CD8-positive, alpha-beta memory T cell (primary cell): ENCODE results near the gene MMEL1. TPM values are rescaled to one million over a fixed set of nuclear protein-coding genes. Genes with fewer than 3 reads are reported as not detected.
"Not testable (repeated sequence)": the region's sequence is repeated elsewhere in the genome, so short reads cannot be mapped to it uniquely, and the experiment has no call there.

Source experiments
- CTCF ChIA-PET: fragments of 350-600 bp; sonication (Branson Sonifier 250); formaldehyde crosslinking; loops from one replicate; lab custom pipeline; 2021; ENCODE audit warnings: antibody characterized with exemption; lab: Charles Lee
- POLR2A ChIA-PET: fragments of 350-600 bp; sonication (Branson Sonifier 250); formaldehyde crosslinking; loops from one replicate; lab custom pipeline; 2021; ENCODE audit warnings: antibody characterized with exemption; lab: Charles Lee
- DNase-seq, 5 donors: peaks; one replicate each; pipeline versions ENCODE4 v3.0.0 to v3.0.0-alpha.2; 2020 to 2022; ENCODE audit warnings: mixed read lengths in 1 of 5
- H3K27ac ChIP-seq: one replicate; pipeline ENCODE4 v1.7.0; 2013; ENCODE audit warnings: low read depth, mild to moderate bottlenecking, low read length, moderate library complexity
- H3K27me3 ChIP-seq: 2 replicates; pipeline ENCODE4 v1.7.0; 2013; ENCODE audit warnings: low read length, mild to moderate bottlenecking; ENCODE audit not compliant: insufficient read depth, poor library complexity, severe bottlenecking
- H3K36me3 ChIP-seq: 2 replicates; pipeline ENCODE4 v1.7.0; 2013; ENCODE audit warnings: mild to moderate bottlenecking, low read length, moderate library complexity; ENCODE audit not compliant: insufficient read depth
- H3K4me1 ChIP-seq: 2 replicates; pipeline ENCODE4 v1.7.0; 2013; ENCODE audit warnings: mild to moderate bottlenecking, low read length, moderate library complexity; ENCODE audit not compliant: insufficient read depth
- H3K4me3 ChIP-seq: 2 replicates; pipeline ENCODE4 v1.7.0; 2013; ENCODE audit warnings: mild to moderate bottlenecking, low read length
- H3K9me3 ChIP-seq: 2 replicates; pipeline ENCODE4 v1.7.0; 2013; ENCODE audit warnings: mild to moderate bottlenecking, low read length
- H3K27ac Mint-ChIP-seq, 8 donors: one replicate each; pipeline ENCODE4 v1.8.0; 2020 to 2021; ENCODE audit warnings: mixed read lengths in 8 of 8, mild to moderate bottlenecking in 6 of 8, inconsistent platforms in 3 of 8, moderate library complexity in 3 of 8
- H3K27me3 Mint-ChIP-seq, 2 donors: one replicate each; pipeline ENCODE4 v1.8.0; 2020 to 2021; ENCODE audit warnings: mixed read lengths in 2 of 2, mild to moderate bottlenecking in 1 of 2, moderate library complexity in 1 of 2
- H3K36me3 Mint-ChIP-seq, 3 donors: one replicate each; pipeline ENCODE4 v1.8.0; 2020 to 2021; ENCODE audit warnings: mixed read lengths in 3 of 3, inconsistent platforms in 1 of 3, mild to moderate bottlenecking in 1 of 3
- H3K4me1 Mint-ChIP-seq, 3 donors: one replicate each; pipeline ENCODE4 v1.8.0; 2020 to 2021; ENCODE audit warnings: mixed read lengths in 3 of 3, inconsistent platforms in 1 of 3, mild to moderate bottlenecking in 1 of 3
- H3K4me3 Mint-ChIP-seq, 7 donors: one replicate each; pipeline ENCODE4 v1.8.0; 2020 to 2021; ENCODE audit warnings: mixed read lengths in 7 of 7, mild to moderate bottlenecking in 6 of 7, moderate library complexity in 4 of 7, inconsistent platforms in 2 of 7
- H3K9me3 Mint-ChIP-seq, 5 donors: one replicate each; pipeline ENCODE4 v1.8.0; 2020 to 2022; ENCODE audit warnings: mixed read lengths in 5 of 5, mild to moderate bottlenecking in 3 of 5, moderate library complexity in 2 of 5, inconsistent platforms in 1 of 5
- polyA plus RNA-seq: library from polyadenylated mRNA; unstranded; fragments of 300-500 nt; fragmentation: Illumina TruSeq; gene quantifications from one replicate; pipeline ENCODE4 v1.2.3, GENCODE V29; 2021
- total RNA-seq, 2 experiments: library from RNA; stranded (reverse); gene quantifications; one replicate each; pipeline ENCODE4 v1.2.3, GENCODE V29; 2021

The MMEL1 gene
- total and polyA plus RNA-seq, 3 experiments from 2014 or later = 0.44 to 6.8 TPM; not detected in 1

DNA sequence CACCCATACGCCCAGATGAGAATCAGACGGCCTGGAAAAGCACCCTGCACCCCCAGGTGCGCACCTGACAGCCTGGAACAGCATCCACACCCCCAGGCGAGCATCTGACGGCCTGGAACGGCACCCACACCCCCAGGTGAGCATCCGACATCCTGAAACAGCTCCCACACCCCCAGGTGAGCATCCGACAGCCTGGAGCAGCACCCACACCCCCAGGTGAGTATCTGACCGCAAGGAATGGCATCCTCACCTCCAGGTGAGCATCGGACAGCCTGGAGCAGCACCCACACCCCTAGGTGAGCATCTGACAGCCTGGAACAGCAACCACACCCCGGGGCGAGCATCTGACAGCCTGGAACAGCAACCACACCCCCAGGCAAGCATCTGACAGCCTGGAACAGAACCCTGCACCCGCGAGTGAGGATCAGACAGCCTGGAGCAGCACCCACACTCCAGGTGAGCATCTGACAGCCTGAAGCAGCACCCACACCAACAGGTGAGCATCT, 21.7 kb upstream of the MMEL1 start:
- H3K27me3 ChIP-seq = peaks cover 48% of the 10 kb centered on the region
- H3K36me3 ChIP-seq, H3K27ac ChIP-seq, H3K4me3 ChIP-seq, H3K4me1 Mint-ChIP-seq, H3K4me3 Mint-ChIP-seq, H3K9me3 ChIP-seq, CTCF ChIA-PET, POLR2A ChIA-PET, H3K9me3 Mint-ChIP-seq, H3K4me1 ChIP-seq, H3K36me3 Mint-ChIP-seq: not testable (repeated sequence)
- peaks cover 37 to 48% of the 10 kb centered on the region in 2 donors for H3K27me3 Mint-ChIP-seq
- peak overlapping the region in 5 of 8 donors; percentile 15 to 50 (median 28) for H3K27ac Mint-ChIP-seq
- DNase-seq = peak in 1 of 5 donors; percentile 67

DNA sequence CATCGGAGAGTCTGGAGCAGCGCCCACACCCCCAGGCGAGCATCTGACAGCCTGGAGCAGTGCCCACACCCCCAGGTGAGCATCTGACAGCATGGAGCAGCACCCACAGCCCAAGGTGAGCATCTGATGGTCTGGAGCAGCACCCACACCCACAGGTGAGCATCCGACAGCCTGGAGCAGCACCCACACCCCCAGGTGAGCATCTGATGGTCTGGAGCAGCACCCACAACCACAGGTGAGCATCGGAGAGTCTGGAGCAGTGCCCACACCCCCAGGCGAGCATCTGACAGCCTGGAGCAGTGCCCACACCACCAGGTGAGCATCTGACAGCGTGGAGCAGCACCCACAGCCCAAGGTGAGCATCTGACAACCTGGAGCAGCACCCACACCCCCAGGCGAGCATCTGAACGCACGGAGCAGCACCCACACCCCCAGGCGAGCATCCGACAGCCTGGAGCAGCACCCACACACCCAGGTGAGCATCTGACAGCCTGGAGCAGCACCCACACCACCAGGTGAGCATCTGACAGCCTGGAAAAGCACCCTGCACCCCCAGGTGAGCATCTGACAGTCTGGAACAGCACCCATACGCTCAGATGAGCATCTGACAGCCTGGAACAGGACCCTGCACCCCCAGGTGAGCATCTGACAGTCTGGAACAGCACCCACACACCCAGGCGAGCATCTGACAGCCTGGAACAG, 21.1 kb upstream of the MMEL1 start:
- peaks cover 37 to 48% of the 10 kb centered on the region in 2 donors for H3K27me3 Mint-ChIP-seq
- H3K4me3 ChIP-seq, H3K36me3 Mint-ChIP-seq, H3K9me3 Mint-ChIP-seq, H3K27ac ChIP-seq, H3K9me3 ChIP-seq, H3K4me1 Mint-ChIP-seq, CTCF ChIA-PET, H3K4me3 Mint-ChIP-seq, H3K4me1 ChIP-seq, H3K36me3 ChIP-seq, POLR2A ChIA-PET: not testable (repeated sequence)
- H3K27ac Mint-ChIP-seq = peak overlapping the region in 2 of 8 donors; percentile 6 to 15
- H3K27me3 ChIP-seq = peaks cover 48% of the 10 kb centered on the region
- peak in 2 of 5 donors; percentile 35 to 76 for DNase-seq

DNA sequence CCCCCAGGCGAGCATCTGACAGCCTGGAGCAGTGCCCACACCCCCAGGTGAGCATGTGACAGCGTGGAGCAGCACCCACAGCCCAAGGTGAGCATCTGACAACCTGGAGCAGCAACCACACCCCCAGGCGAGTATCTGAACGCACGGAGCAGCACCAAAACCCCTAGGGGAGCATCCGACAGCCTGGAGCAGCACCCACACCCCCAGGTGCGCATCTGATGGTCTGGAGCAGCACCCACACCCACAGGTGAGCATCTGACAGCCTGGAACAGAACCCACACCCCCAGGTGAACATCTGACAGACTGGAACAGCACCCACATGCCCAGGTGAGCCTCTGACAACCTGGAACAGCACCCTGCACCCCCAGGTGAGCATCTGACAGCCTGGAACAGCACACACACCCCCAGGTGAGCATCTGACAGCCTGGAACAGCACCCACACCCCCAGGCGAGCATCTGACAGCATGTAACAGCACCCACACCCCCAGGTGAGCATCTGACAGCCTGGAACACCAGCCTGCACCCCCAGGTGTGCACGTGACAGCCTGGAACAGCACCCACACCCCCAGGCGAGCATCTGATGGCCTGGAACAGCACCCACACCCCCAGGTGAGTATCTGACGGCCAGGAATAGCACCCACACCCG, 20.2 kb upstream of the MMEL1 start:
- POLR2A ChIA-PET, H3K4me3 ChIP-seq, H3K27ac ChIP-seq, H3K36me3 ChIP-seq, H3K4me1 ChIP-seq, H3K9me3 Mint-ChIP-seq, H3K36me3 Mint-ChIP-seq, CTCF ChIA-PET, H3K4me3 Mint-ChIP-seq, H3K9me3 ChIP-seq, H3K4me1 Mint-ChIP-seq: not testable (repeated sequence)
- Mint-ChIP-seq H3K27me3 (peaks cover 38 to 48% of the 10 kb centered on the region in 2 donors), H3K27ac (peak overlapping the region in 1 of 8 donors; percentile 14)
- peak in 2 of 5 donors; percentile 20 to 70 for DNase-seq
- peaks cover 48% of the 10 kb centered on the region for H3K27me3 ChIP-seq

DNA sequence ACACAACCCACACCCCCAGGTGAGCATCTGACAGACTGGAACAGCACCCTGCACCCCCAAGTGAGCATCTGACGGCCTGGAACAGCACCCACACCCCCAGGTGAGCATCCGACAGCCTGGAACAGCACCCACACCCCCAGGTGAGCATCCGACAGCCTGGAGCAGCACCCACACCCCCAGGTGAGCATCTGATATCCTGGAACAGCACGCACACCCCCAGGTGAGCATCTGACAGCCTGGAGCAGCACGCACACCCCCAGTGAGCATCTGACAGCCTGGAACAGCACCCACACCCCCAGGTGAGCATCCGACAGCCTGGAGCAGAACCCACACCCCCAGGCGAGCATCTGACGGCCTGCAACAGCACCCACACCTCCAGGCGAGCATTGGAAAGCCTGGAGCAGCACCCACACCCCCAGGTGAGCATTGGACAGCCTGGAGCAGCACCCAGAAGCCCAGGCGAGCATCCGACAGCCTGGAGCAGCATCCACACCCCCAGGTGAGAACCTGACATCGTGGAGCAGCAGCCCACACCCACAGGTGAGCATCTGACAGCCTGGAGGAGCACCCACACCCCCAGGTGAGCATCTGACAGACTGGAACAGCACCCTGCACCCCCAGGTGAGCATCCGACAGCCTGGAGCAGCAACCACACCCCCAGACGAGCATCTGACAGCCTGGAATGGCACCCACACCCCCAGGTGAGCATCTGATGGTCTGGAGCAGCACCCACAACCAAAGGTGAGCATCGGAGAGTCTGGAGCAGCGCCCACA, 19.5 kb upstream of the MMEL1 start:
- H3K4me3 Mint-ChIP-seq, CTCF ChIA-PET, H3K36me3 Mint-ChIP-seq, H3K36me3 ChIP-seq, POLR2A ChIA-PET, H3K4me1 Mint-ChIP-seq, H3K9me3 Mint-ChIP-seq, H3K27ac ChIP-seq, H3K4me1 ChIP-seq, H3K4me3 ChIP-seq, H3K9me3 ChIP-seq: not testable (repeated sequence)
- Mint-ChIP-seq H3K27me3 (peaks cover 38 to 48% of the 10 kb centered on the region in 2 donors), H3K27ac (peak overlapping the region in 3 of 8 donors; percentile 2 to 86 (median 14))
- DNase-seq = peak in 1 of 5 donors; percentile 58
- peaks cover 48% of the 10 kb centered on the region for H3K27me3 ChIP-seq

GRCh38 chr1:2650967-2651645, 18.3 kb upstream of the MMEL1 start:
- CTCF ChIA-PET = no interaction called here
- H3K27me3 Mint-ChIP-seq = peaks cover 38 to 48% of the 10 kb centered on the region in 2 donors
- Histone ChIP-seq H3K36me3 (no peaks in the 10 kb centered on the region), H3K27ac (no peak overlapping the region), H3K27me3 (peaks cover 47% of the 10 kb centered on the region), H3K4me1 (no peaks in the 10 kb centered on the region), H3K4me3 (no peak overlapping the region), H3K9me3 (no peaks in the 10 kb centered on the region)
- POLR2A ChIA-PET = no interaction called here
- peak in 1 of 5 donors; percentile 30 for DNase-seq
- H3K27ac Mint-ChIP-seq = no peak overlapping the region
- H3K9me3 Mint-ChIP-seq = peaks cover 6 to 14% (median 10%) of the 10 kb centered on the region in 5 donors
- peaks cover 0 to 10% (median 2%) of the 10 kb centered on the region in 3 donors for H3K36me3 Mint-ChIP-seq
- H3K4me1 Mint-ChIP-seq = no peaks in the 10 kb centered on the region
- H3K4me3 Mint-ChIP-seq = no peak overlapping the region

- Mint-ChIP-seq H3K27me3 (peaks cover 1 to 8% of the 10 kb centered on the region in 2 donors), H3K36me3 (peaks cover 0 to 10% (median 0%) of the 10 kb centered on the region in 3 donors), H3K4me1 (peaks cover 3 to 16% (median 9%) of the 10 kb centered on the region in 3 donors), H3K9me3 (peaks cover 6 to 14% (median 10%) of the 10 kb centered on the region in 5 donors), H3K27ac (peak overlapping the region in 1 of 8 donors; percentile 35), H3K4me3 (peak overlapping the region in 2 of 7 donors; percentile 44 to 58)
- Histone ChIP-seq H3K4me3 (no peak overlapping the region), H3K4me1 (peaks cover 11% of the 10 kb centered on the region), H3K27me3 (peaks cover 12% of the 10 kb centered on the region), H3K9me3 (no peaks in the 10 kb centered on the region), H3K27ac (no peak overlapping the region), H3K36me3 (no peaks in the 10 kb centered on the region)
- DNase-seq = no peak
- POLR2A ChIA-PET = no interaction called here
- CTCF ChIA-PET = no interaction called here
These were observed 14.0 kb upstream of the MMEL1 start for GRCh38 chr1:2646837-2647236.

GRCh38 chr1:2645776-2646175, 13.0 kb upstream of the MMEL1 start:
- peak overlapping the region in 2 of 7 donors; percentile 35 to 73 for H3K4me3 Mint-ChIP-seq
- H3K4me3 ChIP-seq = no peak overlapping the region
- peaks cover 0 to 1% of the 10 kb centered on the region in 2 donors for H3K27me3 Mint-ChIP-seq
- H3K9me3 Mint-ChIP-seq = peaks cover 6 to 14% (median 10%) of the 10 kb centered on the region in 5 donors
- CTCF ChIA-PET = interaction anchor here (1.5 kb wide), 1 partner anchor 230 kb away, joined by 6 read pairs; no protein-coding TSS in a partner anchor
- no peaks in the 10 kb centered on the region for H3K36me3 ChIP-seq
- peaks cover 0 to 10% (median 0%) of the 10 kb centered on the region in 3 donors for H3K36me3 Mint-ChIP-seq
- peak overlapping the region in 3 of 8 donors; percentile 33 to 62 (median 42) for H3K27ac Mint-ChIP-seq
- H3K4me1 Mint-ChIP-seq = peaks cover 3 to 16% (median 9%) of the 10 kb centered on the region in 3 donors
- POLR2A ChIA-PET = no interaction called here
- H3K9me3 ChIP-seq = no peaks in the 10 kb centered on the region
- peaks cover 13% of the 10 kb centered on the region for H3K4me1 ChIP-seq
- peak in 1 of 5 donors; percentile 36 for DNase-seq
- peaks cover 5% of the 10 kb centered on the region for H3K27me3 ChIP-seq
- no peak overlapping the region for H3K27ac ChIP-seq
